ENCODE results near the gene CCNL1.

Gene CCNL1

DNA sequence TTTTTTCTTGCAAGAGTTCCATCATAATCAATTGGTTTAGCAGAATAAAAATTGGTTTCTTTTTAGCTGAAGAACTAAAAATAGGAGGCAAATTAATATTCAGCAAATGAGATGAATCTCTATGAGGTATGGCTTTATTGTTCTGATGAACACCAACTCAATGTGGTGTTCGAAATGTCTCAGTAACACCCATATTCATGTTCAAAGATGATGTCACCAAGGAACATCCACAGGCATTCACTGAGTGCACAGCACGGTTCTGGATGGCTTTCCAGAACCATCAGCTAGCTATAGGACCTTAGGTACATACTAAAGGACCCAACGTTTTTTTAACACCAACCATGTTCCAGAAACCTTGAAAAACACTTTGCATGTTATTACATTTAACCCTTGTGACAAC, 42.7 kb downstream of the CCNL1 start:
- TF ChIP-seq, protein P1, sequence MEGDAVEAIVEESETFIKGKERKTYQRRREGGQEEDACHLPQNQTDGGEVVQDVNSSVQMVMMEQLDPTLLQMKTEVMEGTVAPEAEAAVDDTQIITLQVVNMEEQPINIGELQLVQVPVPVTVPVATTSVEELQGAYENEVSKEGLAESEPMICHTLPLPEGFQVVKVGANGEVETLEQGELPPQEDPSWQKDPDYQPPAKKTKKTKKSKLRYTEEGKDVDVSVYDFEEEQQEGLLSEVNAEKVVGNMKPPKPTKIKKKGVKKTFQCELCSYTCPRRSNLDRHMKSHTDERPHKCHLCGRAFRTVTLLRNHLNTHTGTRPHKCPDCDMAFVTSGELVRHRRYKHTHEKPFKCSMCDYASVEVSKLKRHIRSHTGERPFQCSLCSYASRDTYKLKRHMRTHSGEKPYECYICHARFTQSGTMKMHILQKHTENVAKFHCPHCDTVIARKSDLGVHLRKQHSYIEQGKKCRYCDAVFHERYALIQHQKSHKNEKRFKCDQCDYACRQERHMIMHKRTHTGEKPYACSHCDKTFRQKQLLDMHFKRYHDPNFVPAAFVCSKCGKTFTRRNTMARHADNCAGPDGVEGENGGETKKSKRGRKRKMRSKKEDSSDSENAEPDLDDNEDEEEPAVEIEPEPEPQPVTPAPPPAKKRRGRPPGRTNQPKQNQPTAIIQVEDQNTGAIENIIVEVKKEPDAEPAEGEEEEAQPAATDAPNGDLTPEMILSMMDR (IDR thresholded peaks at IDR 0.05; ENCODE audit: poor library complexity, severe bottlenecking) = no peak
- Histone ChIP-seq H3K27me3 (ENCODE audit: insufficient read depth, poor library complexity, severe bottlenecking) (no peaks in the 10 kb centered on the region), H3K27ac (ENCODE audit: poor library complexity, severe bottlenecking) (no peak overlapping the region), H3K4me1 (ENCODE audit: insufficient read depth, poor library complexity, severe bottlenecking) (peaks cover 19% of the 10 kb centered on the region), H3K36me3 (ENCODE audit: low read depth) (no peaks in the 10 kb centered on the region), H3K9me3 (ENCODE audit: severe bottlenecking) (no peaks in the 10 kb centered on the region), H3K4me3 (ENCODE audit: severe bottlenecking) (no peak overlapping the region)
- ATAC-seq (ENCODE audit: low read depth) (no peak), DNase-seq (ENCODE audit: low spot score) (no peak)

DNA sequence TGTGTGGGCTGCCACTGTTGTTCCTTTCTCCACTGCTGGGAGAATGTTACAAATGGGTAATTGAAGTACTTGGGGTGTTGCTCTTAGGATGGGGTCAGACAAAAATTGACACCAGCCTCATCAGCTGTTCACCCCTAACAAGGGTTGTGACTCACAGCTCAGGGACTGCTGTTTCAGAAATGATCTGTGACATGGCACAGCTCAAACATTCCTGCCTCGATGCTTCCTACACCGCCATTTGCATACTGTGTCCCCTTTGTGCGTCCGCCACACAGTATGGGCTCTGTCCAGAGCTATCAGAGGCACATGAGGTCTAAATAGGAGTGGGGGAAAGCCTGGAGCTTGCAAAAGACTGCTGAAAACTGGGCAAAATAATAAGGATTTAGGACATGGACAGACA, 43.9 kb downstream of the CCNL1 start:
- DNase-seq (ENCODE audit: low spot score) (no peak), ATAC-seq (ENCODE audit: low read depth) (no peak)
- H3K36me3 ChIP-seq (ENCODE audit: low read depth) = no peaks in the 10 kb centered on the region

DNA sequence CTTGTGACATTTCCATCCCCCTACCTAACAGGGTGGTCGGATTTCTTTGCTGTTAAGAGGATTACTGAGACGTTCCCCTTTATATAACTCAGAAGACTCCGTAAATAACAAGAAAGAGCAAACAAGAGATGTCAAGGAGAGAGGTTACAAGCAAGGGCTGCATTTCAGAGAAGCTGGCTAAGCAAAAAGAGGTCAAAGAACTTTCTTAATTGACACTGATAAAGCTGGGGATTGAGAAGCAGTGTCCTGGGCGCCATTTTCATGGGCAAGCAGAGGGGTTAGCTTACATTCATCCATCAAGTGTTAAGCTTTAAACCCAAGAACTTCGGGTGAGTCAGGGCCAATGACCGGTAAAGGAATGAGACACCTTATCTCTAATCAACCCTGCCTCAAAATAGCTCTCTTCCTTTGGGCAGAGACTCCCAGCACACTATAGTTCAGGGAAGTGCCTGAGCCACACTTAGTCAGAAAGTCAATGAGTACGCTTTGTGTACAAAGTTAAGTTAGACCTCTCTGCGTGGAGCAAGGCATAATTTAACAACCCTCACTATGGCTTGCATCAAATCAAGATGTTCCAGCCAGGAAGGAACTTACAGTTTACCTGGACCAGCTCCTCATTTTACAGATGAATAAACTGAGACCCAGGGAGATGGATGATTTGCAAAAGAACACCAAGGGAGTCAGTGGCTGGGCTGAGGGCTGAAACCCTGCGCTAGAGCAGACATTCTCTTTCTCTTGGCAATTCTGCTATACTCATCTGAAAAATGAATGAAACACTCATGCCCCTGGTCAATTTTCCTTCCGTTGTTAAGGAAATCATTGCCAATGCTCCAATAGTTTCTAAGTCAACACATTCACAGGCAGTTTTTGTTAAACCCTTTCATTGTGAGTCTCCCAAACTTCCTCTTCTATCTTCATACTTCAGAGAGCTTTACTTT, 44.6 kb downstream of the CCNL1 start:
- Histone ChIP-seq H3K36me3 (ENCODE audit: low read depth) (no peaks in the 10 kb centered on the region), H3K27ac (ENCODE audit: poor library complexity, severe bottlenecking) (no peak overlapping the region)
- ATAC-seq (ENCODE audit: low read depth) = peak; percentile 83

More for the DNA sequence above, 43.9 kb downstream of the CCNL1 start:
- no peak overlapping the region for H3K4me3 ChIP-seq (ENCODE audit: severe bottlenecking)
- TF ChIP-seq, protein P1 (IDR thresholded peaks at IDR 0.05; ENCODE audit: poor library complexity, severe bottlenecking) = no peak
- H3K27me3 ChIP-seq (ENCODE audit: insufficient read depth, poor library complexity, severe bottlenecking) = no peaks in the 10 kb centered on the region
- no peaks in the 10 kb centered on the region for H3K9me3 ChIP-seq (ENCODE audit: severe bottlenecking)
- peaks cover 8% of the 10 kb centered on the region for H3K4me1 ChIP-seq (ENCODE audit: insufficient read depth, poor library complexity, severe bottlenecking)
- H3K27ac ChIP-seq (ENCODE audit: poor library complexity, severe bottlenecking) = no peak overlapping the region

DNA sequence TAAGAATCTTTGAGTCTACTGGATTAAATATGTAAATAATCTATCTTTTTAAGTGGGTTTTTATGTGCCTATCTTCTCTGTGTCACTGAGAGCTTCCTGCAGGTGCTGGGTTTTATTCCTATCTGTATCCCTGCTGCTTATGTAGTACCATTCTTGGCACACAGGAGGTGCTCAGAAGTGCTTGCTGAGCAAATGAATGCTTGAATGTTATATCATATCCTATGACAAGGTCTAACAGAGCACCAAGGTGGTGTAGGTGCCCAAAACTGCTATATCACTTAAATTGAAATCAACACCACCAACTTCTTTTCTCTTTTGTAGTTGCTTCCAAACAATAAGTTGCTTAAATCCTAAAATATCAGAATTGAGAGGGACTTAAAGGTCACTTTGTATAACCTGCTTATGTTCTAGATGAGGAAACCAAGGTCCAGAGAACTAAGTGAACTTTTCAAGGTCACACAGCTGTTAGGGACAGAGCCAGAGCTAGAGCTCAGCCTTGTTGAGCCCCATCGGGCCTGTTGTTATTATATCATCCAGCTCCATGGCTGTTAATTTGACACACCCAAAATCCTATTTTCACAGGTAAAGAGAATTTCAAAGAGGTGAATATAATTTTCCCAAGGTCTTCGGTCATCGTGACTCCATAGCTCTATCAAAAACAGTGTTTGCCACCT, 46.0 kb downstream of the CCNL1 start:
- peaks cover 8% of the 10 kb centered on the region for H3K4me1 ChIP-seq (ENCODE audit: insufficient read depth, poor library complexity, severe bottlenecking)

More for the DNA sequence above, 44.6 kb downstream of the CCNL1 start:
- DNase-seq (ENCODE audit: low spot score) = no peak
- TF ChIP-seq, protein P1 (IDR thresholded peaks at IDR 0.05; ENCODE audit: poor library complexity, severe bottlenecking) = no peak
- Histone ChIP-seq H3K9me3 (ENCODE audit: severe bottlenecking) (no peaks in the 10 kb centered on the region), H3K27me3 (ENCODE audit: insufficient read depth, poor library complexity, severe bottlenecking) (no peaks in the 10 kb centered on the region), H3K4me3 (ENCODE audit: severe bottlenecking) (no peak overlapping the region), H3K4me1 (ENCODE audit: insufficient read depth, poor library complexity, severe bottlenecking) (peaks cover 8% of the 10 kb centered on the region)

More for the DNA sequence above, 46.0 kb downstream of the CCNL1 start:
- DNase-seq (ENCODE audit: low spot score) (no peak), ATAC-seq (ENCODE audit: low read depth) (no peak)
- Histone ChIP-seq H3K9me3 (ENCODE audit: severe bottlenecking) (no peaks in the 10 kb centered on the region), H3K36me3 (ENCODE audit: low read depth) (no peaks in the 10 kb centered on the region), H3K27me3 (ENCODE audit: insufficient read depth, poor library complexity, severe bottlenecking) (no peaks in the 10 kb centered on the region), H3K4me3 (ENCODE audit: severe bottlenecking) (no peak overlapping the region), H3K27ac (ENCODE audit: poor library complexity, severe bottlenecking) (no peak overlapping the region)
- TF ChIP-seq, protein P1 (IDR thresholded peaks at IDR 0.05; ENCODE audit: poor library complexity, severe bottlenecking) = no peak
